B cell (primary cell): ENCODE measurements around the gene SUGCT.

Experiments used
- EZH2 ChIP-seq: IDR thresholded peaks from 2 replicates; pipeline ENCODE4 v1.6.1; 2012; ENCODE audit warnings: borderline replicate concordance, low read depth, mild to moderate bottlenecking, moderate library complexity, low read length; ENCODE audit not compliant: insufficient read depth, poor library complexity, severe bottlenecking
- TF ChIP-seq, protein P1 (sequence below): fragments of 200-600 bp; IDR thresholded peaks from one replicate; pipeline ENCODE4 v1.8.0; 2022; ENCODE audit warnings: antibody characterized with exemption, mild to moderate bottlenecking

DNA sequence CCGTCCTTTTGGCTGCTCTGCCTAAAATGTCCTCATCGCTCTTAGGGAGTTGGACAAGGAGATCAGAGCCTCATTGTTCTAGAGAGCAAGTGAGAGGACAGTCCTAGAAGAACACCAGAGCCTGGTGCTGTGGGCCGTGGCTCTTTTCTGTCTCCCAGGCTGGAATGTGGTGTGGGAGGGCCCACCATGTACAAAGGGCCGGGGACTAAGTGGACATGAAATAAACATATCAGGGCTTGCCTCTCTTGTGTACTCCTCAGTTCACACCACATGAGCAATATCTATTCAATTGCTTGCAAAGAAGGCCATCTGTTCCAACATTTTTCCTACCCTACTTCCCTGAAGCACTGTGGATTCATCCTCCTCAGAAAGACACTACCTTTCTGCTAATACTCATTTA is 510.4 kb downstream of the SUGCT start:
- TF ChIP-seq, protein P1, sequence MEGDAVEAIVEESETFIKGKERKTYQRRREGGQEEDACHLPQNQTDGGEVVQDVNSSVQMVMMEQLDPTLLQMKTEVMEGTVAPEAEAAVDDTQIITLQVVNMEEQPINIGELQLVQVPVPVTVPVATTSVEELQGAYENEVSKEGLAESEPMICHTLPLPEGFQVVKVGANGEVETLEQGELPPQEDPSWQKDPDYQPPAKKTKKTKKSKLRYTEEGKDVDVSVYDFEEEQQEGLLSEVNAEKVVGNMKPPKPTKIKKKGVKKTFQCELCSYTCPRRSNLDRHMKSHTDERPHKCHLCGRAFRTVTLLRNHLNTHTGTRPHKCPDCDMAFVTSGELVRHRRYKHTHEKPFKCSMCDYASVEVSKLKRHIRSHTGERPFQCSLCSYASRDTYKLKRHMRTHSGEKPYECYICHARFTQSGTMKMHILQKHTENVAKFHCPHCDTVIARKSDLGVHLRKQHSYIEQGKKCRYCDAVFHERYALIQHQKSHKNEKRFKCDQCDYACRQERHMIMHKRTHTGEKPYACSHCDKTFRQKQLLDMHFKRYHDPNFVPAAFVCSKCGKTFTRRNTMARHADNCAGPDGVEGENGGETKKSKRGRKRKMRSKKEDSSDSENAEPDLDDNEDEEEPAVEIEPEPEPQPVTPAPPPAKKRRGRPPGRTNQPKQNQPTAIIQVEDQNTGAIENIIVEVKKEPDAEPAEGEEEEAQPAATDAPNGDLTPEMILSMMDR: no peak
- TF ChIP-seq EZH2: no peak
